Stimulated activated naive CD4-positive, alpha-beta T cell (primary cell): ENCODE data around the gene ITPK1.
A peak's percentile ranks its signal among the peaks of the same experiment; 100 is the strongest.

Experiments
- DNase-seq, 6 experiments: peaks; one replicate each; lab custom pipeline; 2025; lab: John Stamatoyannopoulos, UW

The ITPK1 gene

DNA sequence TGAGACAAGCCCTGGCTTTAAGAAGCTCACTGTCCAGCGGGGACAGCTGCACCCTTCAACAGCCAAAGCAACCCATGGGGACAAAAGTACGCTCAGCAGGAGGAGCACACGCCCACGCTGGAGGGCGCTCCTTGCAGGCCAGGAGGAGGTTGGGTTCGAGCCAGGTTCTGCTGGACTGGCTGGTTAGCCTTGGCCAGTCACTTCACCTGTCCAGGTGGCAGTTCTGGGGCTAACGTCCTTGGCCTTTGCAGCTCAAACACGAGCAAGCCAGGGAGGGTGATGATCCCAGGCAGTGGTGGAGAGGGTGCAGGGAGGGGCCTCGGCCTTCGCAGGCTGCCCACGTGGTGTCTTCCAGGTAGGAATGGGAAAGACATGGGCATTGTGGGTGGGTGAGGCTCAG, 179.6 kb downstream of the ITPK1 start:
- no peak for DNase-seq

DNA sequence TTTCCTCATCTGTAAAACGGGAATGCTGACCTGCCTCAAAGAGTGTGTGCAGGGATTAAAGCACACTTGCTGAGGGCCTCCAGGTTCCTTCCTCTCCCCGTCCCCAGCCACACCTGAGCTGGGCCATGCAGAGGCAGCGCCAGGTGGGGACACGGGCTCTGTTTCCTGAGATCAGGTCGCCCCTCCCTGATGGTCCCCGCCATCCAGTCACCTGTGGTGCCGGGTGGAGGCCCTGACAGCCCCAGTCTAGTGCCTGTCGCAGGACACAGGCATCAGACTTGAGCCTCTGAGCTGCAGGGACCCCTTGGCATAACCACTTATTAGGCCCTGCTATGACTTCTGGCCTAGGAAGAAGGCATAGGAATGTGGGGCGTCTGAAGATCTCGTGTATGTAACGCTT, 180.3 kb downstream of the ITPK1 start:
- no peak for DNase-seq

DNA sequence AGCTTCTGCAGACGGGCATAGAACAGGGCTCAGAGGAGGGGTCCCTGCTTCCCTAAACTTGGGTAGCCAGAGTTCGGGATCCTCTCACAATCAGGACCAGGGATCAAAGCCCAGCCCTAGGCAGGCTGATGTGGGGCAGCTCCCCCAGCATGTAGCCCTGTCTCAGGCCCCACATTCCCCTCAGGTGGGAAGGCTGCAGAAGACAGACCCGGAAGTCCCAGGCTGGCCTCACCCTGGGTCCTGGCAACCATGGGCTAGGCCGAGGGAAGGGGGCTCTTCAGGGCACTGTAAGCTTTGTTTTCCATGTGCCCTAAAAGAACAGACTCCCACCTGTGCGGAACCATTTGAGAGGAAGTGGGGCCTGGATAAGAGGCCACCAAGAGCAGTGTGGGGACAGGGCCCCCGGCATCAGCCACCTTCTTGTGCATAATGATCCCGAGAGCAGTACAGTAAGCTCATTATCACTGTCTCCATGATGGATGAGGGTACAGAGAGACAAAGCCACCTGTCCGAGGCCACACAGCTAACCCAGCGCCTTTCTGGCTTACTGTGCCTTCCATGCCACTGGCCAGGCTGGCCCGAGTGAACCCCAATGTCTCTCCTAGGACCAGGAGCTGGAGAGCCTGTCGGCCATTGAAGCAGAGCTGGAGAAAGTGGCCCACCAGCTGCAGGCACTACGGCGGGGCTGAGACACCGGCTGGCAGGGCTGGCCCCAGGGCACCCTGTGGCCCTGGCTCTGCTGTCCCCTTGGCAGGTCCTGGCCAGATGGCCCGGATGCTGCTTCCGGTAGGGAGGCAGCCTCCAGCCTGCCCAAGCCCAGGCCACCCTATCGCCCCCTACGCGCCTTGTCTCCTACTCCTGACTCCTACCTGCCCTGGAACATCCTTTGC, 181.3 kb downstream of the ITPK1 start:
- DNase-seq: no peak

DNA sequence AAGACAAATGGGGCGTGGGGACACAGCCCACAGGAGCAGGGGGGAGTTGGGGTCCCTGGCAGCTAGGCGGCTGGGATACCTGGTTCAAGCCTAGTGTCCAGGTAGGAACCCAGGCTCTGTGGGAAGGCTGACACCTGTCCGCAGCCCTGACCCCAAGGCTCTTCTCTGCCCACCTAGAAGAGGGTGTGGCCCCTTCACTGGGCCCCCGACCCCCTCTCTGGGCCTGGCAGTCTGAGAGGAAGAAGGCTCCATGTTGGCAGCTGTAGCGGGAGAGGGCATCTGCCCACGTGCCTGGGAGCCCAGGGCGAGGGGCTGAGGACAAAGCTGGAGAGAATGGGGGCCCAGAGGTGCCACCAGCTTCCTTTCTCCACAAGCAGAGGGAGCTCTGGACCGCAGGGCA, 182.2 kb downstream of the ITPK1 start:
- no peak for DNase-seq

DNA sequence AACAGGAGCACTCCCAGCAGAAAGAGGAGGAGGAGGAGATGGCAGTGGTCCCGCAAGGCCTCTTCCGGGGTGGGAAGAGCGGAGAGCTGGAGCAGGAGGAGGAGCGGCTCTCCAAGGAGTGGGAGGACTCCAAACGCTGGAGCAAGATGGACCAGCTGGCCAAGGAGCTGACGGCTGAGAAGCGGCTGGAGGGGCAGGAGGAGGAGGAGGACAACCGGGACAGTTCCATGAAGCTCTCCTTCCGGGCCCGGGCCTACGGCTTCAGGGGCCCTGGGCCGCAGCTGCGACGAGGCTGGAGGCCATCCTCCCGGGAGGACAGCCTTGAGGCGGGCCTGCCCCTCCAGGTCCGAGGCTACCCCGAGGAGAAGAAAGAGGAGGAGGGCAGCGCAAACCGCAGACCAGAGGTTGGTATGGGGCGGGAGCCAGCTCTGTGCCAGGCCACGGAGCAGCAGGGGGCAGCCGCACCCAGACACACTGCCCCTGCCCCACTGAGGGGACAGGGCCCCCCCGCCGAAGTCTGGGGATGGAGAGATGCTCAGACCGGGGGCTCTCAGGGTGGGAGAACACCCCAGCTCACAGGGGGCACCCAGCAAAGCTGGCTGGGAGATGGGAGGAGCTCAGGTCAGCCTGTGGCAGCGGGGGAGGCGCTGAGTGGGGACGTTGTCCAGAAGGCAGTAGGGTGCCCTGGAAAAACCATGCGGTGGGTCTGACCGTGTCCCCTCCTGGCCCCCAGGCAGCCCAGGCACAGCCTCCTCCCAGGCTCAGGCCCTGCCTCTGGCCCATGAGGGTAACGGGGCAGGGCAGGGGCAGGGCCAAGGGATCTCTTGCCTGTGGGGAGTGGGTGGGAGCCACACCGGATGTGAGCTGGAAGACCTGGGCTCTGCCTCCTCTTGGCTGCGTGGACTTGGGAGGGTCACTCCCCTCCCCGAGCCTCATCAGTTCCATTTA, 183.0 kb downstream of the ITPK1 start:
- no peak for DNase-seq

DNA sequence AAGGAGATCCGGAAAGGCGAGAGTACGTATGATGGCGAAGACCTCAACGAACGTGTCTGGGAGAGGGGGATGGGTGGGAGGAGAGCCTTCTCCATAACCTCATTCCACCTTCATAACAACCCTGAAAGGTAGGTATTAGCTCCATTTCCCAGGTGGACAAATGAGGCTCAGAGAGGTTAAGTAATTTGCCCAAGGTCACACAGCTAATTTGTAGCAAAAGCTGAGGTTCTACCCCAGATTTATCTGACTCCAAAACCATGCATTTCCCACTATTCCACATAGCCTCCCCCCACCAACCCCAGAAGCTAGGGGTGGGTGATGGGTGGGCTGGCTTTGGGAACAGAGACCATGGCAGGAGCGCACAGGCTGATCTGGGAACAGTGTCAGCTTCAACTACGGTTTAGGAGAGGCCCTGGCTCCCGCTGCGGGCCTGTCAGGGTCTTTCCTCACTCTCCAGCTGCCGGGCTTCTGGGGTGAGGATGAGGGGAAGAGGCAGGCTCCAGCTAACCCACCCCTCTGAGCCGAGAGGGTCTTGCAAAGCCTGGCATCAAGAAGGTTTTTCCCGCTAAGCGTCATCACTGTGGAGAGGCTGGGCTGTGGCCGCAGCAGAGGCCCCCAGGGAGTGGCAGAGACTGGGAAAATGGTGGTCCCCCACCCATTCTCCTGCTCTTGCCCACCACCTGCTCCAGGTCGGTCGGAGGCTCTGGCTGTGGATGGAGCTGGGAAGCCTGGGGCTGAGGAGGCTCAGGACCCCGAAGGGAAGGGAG, 183.9 kb downstream of the ITPK1 start:
- DNase-seq: no peak

DNA sequence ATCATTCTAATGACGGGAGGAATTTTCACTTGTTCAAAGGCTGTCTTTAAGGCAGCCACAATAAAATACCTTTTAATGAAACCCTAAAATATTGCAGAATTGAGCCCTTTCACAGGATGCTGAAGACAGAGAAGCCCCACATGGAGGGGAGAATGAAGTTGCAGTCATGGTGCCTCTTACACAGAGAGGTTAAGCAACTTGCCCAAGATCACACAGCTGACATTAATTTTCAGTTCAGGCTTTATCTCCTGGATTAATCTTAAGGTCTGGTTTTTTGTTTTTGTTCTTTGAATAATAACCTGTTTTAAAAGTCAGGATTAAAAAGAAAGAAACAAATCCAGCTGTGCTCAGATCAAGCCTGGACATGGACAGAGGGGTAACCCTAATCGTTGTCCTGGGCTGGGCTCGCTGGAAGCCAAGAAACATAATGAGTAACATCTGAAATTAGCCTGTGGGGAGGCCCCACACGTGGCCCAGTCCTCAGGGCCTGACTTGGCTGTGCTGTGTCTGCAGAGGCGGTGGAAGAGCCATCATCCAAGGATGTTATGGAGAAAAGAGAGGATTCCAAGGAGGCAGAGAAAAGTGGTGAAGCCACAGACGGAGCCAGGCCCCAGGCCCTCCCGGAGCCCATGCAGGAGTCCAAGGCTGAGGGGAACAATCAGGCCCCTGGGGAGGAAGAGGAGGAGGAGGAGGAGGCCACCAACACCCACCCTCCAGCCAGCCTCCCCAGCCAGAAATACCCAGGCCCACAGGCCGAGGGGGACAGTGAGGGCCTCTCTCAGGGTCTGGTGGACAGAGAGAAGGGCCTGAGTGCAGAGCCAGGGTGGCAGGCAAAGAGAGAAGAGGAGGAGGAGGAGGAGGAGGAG, 184.8 kb downstream of the ITPK1 start:
- no peak for DNase-seq

DNA sequence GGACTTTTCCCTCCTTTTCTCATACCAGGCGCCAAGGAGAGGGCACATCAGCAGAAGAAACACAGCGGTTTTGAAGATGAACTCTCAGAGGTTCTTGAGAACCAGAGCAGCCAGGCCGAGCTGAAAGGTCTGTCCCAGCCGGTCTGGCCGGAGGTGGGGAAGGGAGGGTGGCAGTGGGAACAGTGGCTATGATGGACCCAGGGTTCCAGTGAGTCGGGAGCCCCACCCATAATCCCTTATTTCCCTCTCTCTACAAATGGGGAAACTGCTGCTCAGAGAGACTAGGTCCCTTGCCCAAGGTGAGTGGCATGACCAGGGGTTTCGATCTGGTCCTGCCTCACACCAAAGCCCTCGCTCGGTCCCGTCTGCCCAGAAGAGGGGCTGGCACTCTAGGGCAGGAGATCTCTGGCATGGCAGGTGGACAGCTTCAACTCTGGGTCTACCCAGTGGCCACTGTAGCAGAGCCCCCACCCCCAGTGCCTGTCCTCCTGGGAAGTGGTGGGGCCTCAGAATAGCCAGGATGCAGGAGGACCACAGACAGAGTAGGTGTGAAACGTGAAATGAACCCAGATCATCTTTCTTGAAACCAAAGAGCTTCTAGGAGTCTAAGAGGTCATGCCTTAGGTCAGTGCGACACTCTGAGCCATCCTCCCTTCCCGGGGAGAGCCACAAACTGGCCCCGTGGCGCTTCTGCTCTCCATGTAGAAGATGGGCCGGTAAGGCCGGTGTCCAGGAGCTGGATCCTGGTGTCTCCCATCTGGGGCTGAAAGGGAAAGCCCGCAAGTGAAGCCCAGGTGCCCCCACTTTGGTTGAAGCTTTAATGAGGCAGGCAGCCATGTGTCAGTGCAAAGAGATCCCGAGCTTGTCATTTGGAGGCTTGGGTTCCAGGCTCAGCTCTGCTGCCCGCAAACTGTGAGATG, 185.8 kb downstream of the ITPK1 start:
- no peak for DNase-seq

DNA sequence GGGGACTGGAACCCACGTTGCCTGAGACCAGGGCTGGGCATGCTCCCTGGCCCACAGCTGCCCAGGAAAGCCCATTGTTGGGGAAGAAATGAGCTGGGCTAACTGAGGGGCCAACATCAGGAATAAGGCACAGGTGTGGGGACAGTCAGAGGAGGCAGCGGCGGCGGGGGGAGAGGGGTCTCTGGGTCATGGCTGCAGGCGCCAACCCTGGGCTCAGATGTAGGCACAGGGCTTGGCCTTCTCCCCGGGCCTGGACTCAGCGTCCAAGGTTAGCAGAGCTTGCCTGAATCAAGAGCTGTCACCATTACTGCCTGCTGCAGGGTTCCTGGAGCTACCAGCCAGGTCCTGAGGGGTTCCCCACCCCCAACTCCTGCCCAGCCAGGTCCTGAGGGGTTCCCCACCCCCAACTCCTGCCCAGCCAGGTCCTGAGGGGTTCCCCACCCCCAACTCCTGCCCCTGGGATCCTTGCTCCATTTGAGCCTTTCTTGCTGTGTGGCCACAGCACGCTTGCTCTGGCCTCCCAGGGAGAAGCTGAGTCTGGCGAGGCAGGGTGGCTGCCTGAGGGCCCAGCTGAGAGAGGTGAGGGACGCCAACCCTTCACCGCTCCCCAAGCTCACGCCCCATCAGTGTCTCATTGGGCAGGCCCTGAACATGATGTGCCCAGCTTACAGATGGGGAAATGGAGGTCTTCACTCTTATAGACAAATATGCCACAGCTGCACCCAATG, 186.6 kb downstream of the ITPK1 start:
- no peak for DNase-seq

DNA sequence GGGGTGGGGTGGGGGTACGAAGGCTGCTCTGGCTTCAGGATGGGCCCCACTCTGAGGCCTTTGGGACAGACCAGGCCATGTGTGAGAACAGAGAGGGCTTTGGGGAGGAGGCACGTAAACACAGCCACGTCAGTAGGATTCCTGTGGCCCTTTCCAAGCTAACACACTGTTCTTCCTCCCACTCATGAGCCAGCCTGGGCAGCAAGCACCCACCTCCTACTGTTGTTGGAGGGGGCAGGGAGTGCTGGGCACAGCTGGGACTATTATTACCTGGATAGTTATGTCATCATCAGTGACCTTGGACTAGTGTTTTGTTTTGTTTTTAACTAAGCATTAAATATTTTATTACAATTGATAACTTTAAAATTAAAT, 187.5 kb downstream of the ITPK1 start:
- DNase-seq: no peak

DNA sequence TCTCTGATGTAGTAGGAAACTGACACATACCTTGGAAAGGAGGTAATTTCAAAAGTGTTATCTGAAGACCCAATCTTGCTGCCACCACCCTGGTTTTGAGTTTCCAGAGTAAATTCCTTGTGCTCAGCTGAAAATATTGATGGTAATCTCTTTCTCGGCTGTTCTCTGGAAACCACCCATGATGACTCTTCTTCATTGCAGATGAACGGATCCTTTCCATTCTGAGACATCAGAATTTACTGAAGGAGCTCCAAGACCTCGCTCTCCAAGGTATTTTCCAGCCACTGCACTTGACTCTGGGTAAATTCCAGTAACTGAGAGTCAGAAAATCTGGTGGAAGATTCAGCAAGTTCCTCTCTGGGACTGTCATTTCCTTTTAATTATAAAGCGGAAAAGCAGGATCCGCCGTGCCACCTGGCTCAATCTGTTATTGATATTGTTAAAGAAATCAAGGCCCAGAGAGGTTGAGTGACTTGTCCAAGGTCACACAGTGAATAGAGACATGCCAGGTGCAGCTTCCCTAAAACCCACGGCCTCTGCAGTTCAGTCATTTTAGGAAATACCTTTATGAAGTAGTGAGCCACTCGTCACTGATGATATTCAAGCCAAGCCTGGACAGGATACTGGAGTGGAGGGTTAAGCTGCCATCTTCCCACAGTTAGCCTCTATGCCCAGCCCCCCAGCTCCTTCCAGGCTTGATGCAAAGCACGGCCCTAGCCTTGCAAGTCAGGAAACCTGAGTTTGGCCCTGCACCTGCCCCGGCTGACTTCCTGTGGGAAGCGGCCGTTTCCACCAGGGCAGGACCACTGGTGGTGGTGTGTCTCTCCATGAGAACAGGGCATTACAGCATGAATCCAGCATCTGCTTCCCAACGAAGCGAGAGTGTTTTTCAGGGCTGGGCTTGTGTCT, 188.1 kb downstream of the ITPK1 start:
- no peak for DNase-seq

DNA sequence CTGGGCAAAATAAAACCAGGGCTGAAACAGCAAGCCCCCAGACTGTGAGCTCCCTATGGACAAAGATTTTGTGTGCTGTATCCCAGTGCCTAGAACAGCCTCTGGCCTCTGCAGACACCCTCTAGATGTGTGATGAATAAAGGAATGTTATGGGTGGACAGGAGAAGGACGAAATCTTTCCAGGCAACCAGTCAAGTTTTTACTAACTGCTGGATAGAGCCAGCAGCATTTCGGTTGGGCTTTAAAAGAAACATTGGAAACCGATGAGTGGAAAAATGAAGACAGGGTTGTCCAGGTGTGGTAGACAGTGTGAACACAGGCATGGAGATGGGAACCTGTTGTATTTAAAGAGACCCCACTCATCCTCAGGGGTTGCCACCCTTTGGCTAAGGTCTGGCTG, 188.8 kb downstream of the ITPK1 start:
- no peak for DNase-seq

DNA sequence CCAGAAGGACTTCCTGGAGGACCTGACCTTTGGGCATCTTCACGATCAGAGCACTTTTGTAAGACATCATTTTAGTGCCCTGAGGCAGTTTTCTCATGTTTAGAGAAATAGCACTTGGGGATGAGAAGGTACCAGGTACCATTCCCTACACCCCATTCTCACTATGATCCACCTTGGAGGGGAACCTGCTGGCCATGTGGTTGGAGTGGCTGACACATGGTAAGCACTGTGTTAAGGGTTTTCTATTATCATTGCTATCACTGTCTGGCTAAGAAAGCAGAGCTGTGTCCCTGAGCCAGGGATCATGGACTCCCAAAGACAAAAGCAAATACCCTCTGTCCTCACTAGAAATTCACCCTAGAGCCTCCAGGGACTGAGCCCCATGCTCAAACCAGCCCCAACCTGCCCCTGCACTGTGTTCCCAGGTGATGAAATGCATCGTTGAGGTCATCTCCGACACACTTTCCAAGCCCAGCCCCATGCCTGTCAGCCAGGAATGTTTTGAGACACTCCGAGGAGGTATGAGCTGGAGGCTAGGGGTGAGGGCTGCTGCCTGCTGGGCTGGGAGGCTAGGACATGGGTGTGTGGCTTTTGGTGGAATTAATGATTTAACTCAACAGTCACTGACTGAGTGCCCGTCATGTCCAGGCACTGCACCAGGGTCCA, 189.4 kb downstream of the ITPK1 start:
- DNase-seq: no peak

DNA sequence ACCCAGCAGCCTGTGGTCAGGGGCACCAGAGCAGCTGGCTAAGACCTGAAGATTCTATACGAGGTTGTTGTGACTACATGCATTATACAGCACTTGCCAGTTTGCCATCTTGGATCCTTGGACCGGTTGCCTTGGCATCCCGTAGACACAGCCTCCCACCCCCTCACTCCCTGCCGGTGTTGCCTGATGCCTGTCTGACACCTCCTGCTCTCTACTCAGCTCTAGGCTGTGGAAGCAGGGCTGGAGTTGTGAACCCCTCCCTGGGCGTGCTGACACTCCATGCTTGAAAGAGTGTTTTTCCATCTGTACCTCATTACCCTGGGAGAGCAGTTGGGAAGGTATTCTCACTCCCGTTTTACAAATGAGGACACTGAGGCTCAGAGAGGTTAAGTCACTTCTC, 190.3 kb downstream of the ITPK1 start:
- no peak for DNase-seq

DNA sequence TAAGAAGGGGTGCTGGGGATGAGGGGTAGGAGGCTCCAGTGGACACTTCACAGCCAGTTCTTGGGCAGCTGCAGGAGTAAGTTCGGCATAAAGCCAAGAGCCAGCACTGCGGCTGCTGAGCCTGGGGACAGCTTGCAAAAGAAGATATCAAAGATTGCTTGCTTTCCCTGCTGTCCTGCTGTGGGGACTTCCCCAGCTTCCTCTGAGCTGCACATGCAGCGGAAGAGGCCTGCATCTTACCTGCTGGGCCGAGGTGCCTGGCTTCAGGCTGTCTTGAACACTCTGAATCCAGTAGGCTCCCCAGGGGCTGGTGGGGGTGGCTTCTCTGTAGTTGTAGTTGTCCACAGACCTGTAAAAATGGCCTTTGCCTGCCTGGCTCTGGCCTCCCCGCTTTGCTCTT, 191.5 kb downstream of the ITPK1 start:
- DNase-seq: no peak

DNA sequence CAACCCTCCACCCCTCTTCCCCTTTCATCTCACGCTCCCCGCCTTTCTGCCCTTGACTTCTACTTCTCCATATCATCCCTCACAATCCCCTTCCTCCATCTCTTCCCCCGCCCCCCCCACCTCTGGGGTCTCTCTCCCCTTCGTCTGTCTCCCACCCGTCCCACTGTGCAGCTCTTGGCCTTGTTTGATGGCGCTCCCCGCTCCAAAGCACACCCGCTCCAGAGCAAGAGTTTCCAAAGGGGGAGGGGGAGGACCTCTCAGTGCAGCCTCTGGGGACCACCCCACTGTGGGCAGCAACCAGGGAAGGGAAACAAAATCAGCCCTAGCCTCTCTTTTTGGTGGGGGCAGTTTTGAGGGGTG, 192.0 kb downstream of the ITPK1 start:
- no peak for DNase-seq

DNA sequence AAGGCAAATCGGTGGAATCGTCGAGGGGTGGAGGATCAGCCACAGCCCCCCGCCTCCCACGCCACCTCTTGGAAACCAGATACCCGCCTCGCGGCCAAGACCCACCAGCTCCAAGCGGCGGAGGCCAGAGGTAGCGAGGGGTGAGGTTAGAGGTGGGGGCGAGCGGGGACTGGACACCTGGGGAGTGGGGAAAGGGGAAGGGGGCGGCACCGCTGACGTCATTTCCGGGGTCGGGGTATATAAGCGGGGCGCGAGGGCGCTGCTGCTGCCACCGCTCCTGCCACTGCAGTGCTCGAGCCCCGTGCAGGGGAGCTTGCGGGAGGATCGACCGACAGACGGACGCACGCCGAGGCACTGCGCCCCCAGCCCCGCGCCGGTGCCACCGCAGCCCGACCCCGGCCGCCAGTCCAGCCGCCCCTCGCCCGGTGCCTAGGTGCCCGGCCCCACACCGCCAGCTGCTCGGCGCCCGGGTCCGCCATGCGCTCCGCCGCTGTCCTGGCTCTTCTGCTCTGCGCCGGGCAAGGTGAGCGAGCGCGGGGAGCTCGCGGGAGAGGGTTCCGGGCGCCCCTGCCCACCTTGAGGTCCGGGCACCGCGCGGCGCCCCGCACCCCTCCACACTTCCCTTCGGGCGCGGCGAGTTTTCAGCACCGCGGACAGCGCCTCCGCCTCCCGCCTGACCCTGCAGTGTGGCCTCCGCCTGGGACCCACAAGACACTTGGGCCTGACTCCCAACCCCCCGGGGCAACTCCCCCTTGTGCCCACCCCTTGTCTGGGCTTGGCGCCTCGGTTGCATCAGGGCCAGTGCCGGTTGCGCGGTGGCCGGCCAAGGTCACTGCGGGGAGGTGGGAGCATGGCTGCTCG, 192.6 kb downstream of the ITPK1 start, which contains the start of gene CHGA:
Gene CHGA (plus strand): TSS at position 268 of the 861 bp plus-strand sequence. CDS start 210 bp downstream, at position 478.
- DNase-seq: peak in 5 of 6 experiments; percentile 17 to 30 (median 22)
